Measurements from ENCODE around the gene PTPN7.
"Not testable (repeated sequence)": the region's sequence is repeated elsewhere in the genome, so short reads cannot be mapped to it uniquely, and the experiment has no call there.

PTPN7 gene

DNA sequence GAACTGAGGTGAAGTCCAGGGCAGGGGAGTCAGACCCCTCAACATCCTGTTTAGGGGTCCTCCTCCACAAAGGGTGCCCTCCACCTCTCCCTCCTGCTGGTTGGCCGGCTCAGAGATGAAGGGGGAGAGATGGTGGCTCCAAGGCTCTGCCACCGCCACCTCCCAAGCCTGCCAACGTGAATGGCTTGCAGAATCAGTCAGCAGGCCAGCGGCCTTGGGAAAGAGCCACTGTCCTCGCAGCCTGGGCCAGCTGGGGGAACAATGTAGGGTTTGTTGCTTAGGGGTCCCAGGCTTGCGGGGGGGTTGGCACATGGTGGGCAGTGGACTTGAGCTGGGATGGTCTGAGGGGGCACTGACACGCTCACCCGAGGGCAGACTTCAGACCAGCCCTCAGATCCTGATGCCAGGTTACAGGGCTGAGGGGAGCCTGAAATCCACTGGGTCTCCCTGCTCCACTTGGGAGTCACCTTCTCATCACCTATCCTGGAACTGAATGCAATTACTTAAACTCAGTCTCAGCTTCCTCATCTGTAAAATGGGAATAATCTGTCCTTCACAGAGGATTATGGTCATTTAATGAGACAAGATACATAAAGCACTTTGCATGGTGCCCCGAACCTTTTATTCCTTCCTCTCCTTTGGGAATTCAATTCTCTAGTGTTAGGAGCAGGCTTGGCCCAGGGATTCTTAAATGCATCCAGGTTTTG lies 29.4 kb downstream of the PTPN7 start:
- DNase-seq (ENCODE audit: low read depth, low spot score), result no peak

DNA sequence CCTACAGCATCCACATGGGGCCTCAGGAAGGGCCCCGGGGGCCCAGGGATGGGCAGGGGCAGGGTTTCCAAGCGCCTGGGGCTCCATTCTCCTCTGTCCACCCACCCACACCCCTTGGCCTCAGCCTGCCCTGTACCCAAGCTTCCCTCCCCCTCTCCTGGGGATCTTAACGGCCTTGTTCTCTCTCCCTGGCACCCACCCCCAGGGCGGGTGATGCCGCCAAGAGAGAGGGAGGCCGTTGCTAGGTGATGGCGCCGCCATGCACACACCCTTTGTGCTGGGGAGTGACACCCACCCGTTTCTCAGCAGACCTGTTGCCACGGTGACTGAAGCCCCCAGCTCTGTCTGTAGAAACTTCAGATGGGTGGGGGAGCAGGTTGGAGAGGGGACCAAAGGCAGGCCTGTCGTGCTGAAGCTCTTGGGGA lies 30.1 kb downstream of the PTPN7 start:
- no peak for DNase-seq (ENCODE audit: low read depth, low spot score)

- DNase-seq (ENCODE audit: low read depth, low spot score), result no peak
Measured at GRCh38 chr1:202129453-202130296, 30.7 kb downstream of the PTPN7 start.

GRCh38 chr1:202127836-202128622 lies 32.4 kb downstream of the PTPN7 start:
- no peak for DNase-seq (ENCODE audit: low read depth, low spot score)

DNA sequence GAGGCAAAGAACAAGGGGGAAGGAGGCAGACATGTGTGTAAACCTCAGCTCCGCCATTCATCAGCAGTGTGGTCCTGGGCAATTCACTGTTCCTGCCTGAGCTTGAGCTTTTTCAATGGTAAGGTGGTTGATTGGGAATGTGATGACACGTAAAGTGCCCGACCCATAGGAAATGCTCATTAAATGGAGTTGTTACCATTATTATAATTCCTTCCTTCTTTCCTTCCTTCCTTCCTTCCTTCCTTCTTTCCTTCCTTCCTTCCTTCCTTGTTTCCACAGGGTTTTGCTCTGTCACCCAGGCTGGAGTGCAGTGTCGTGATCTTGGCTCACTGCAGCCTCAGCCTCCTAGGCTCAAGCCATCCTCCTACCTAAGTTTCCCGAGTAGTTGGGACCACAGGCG lies 33.3 kb downstream of the PTPN7 start:
- DNase-seq (ENCODE audit: low read depth, low spot score), result no peak

GRCh38 chr1:202126426-202126825 lies 34.0 kb downstream of the PTPN7 start:
- DNase-seq (ENCODE audit: low read depth, low spot score), result no peak

DNA sequence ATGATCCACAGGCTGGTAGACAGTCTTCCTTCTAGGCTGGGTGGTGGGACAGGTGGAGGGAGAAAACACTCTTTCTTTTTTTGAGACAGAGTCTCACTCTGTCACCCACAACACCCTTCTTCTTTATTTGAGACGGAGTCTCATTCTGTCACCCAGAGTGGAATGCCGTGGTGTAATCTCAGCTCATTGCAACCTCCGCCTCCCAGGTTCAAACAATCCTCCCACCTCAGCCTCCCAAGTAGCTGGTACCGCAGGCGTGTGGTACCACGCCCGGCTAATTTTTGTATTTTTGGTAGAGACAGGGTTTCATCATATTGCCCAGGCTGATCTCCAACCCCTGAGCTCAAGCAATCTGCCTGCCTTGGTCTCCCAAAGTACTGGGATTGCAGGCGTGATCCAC lies 34.8 kb downstream of the PTPN7 start:
- no peak for DNase-seq (ENCODE audit: low read depth, low spot score)

- DNase-seq (ENCODE audit: low read depth, low spot score), result no peak
Measured at GRCh38 chr1:202124142-202124541, 36.3 kb downstream of the PTPN7 start.

GRCh38 chr1:202123336-202123813 lies 37.0 kb downstream of the PTPN7 start:
- no peak for DNase-seq (ENCODE audit: low read depth, low spot score)

- DNase-seq (ENCODE audit: low read depth, low spot score), result no peak
Measured at GRCh38 chr1:202122639-202123335, 37.6 kb downstream of the PTPN7 start, which contains the start of gene GPR37L1. Gene GPR37L1 (plus strand): TSS chr1:202122917. CDS start chr1:202122964, 47 bp downstream.

- DNase-seq (ENCODE audit: low read depth, low spot score), result no peak
Measured at GRCh38 chr1:202121006-202121405, 39.4 kb downstream of the PTPN7 start.

- DNase-seq (ENCODE audit: low read depth, low spot score), result no peak
Measured at GRCh38 chr1:202117898-202118371, 42.5 kb downstream of the PTPN7 start.

DNA sequence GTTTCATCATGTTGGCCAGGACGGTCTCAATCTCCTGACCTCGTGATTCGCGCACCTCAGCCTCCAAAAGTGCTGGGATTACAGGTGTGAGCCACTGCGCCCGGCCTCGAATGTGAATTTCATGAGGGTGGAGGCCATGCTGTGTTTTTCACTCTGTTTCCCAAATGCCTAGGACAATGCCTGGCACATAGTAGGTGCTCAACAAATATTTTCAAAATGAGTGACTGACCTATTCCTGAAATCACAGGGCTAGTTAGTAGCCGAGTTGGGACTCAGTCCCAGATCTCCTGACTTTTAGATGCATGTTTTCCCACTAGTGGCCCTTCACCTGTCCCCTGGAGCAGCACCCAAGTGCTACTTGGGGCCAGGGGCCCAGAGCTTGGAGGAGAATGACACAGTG lies 44.1 kb downstream of the PTPN7 start:
- DNase-seq (ENCODE audit: low read depth, low spot score), result no peak

GRCh38 chr1:202113690-202114300 lies 46.6 kb downstream of the PTPN7 start:
- no peak for DNase-seq (ENCODE audit: low read depth, low spot score)

DNA sequence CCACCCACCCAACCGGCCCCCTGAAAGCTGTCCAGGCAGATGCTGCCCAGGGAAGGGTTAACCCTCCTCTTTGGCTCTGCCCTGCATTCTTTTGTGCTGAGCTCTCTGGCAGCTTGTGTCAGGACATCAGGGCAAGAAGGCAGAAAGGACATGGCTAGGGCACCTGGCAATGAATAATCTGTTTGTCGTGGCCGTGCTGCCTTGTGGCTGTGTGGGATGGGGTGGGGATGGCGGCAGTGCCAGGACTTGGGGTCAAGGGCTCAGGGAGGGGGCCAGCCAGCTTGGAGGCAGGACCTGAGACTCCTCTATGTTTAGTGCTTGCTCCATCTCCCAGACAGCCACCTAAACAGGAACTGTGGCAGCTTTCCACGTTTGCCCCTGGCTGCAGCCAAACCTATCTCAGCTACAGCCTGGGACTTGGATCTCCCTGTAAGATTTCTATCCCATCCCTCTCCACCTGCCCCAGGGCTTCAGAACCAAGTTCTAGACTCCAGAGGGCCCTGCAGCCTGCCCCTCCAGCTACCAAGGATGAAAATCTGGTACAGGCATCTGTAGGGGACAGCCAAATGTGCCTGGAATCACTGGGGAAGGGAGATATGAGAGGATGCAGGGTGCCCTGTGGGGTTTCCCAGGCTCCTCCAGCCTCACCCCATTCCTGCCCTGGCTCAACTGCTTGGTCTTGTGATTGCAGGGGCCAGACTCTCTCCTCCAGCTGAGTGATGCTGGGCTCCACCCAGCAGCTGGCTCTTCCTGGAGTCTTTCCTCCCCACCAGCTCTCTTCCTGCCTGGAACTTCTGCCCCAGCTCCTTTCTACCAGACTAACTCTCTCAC lies 47.3 kb downstream of the PTPN7 start:
- no peak for DNase-seq (ENCODE audit: low read depth, low spot score)

- not testable (repeated sequence) for DNase-seq (ENCODE audit: low read depth, low spot score)
Measured at GRCh38 chr1:202111589-202111988, 48.8 kb downstream of the PTPN7 start.

- no peak for DNase-seq (ENCODE audit: low read depth, low spot score)
Measured at GRCh38 chr1:202110977-202111376, 49.4 kb downstream of the PTPN7 start.

DNA sequence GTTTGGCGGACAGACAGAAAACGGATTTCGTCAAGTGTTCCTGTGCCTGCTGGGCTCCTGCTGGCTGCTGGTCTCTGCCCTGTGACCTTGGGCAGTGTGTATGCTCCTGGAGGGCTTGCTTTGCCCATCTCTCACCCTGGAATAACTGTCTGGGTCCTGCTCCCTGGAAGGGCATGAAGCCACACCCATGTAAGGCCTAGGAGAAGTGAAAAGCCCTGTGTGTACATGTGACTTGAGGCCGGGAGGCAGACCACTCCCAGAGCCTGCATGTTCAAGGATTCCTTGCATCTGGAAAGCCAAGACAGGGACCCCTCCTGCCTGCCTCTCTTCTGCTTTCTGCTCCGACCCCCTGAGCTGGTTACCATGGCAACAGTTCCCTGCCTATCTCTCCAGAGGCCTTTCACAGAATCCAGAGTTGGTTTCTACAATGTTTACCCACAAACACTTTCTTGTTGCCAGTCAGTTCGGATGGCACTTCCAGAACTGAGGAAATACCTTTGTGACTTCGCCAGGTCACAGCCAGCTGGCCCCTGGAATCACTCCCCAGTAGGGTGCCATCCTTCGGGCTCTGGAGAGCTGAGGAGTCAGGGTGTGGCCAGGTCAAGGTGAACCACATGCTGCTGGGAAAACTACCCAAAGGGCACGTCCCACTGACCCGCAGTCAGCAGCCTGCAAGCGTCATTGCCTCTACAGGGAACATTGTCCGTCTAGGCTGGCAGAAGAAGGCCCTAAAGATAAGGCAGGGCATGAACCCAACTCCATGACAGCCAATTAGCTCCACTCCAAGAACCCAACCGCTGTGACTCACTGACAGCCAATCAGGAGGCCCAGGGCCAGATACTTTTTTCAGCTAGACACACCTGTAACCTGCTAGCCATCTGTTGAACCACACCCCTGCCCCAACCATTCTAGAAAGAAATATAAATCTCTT lies 52.3 kb downstream of the PTPN7 start:
- DNase-seq (ENCODE audit: low read depth, low spot score), result no peak

DNA sequence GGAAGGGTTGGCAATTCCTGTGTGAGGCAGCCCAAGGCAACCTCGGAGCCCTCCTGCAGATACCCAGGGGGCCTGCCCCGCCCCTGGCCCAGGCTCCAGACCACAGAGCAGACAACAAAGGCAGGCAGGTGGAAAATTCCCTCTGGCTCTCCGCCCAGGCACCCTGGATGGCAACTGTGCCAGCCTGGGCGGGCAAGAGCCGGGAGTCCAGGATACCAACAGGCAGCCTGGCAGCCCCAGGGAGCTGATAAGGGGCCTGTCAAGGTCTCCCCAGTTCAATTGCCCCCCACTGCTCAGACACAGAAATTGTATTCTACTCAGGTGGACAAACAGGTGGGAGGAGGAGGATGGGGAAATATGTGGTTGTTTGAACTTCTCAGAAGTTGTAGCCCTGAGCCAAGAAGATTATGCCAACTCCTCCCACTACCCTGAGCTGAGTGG lies 53.1 kb downstream of the PTPN7 start:
- DNase-seq (ENCODE audit: low read depth, low spot score), result no peak

All from activated CD4-positive, CD25-positive, alpha-beta regulatory T cell treated with anti-CD3 and anti-CD28 coated beads, Interleukin-2, amount 50 U/mL, for 16 hours (primary cell).